22Rv1 (cell line): ENCODE results near the gene PPIL4.

Source experiments
- H3K27ac ChIP-seq: fragments of 450-650 bp; 2 replicates; pipeline ENCODE4 v1.5.1; 2017
- ZFX ChIP-seq: fragments of 450-650 bp; IDR thresholded peaks from 2 replicates; pipeline ENCODE4 v1.6.1; 2017; ENCODE audit warnings: antibody characterized with exemption, borderline replicate concordance
- TF ChIP-seq, protein P1 (sequence below): fragments of 450-650 bp; IDR thresholded peaks from 2 replicates; pipeline ENCODE4 v1.5.1; 2017; ENCODE audit warnings: mild to moderate bottlenecking

PPIL4 gene, protein sequence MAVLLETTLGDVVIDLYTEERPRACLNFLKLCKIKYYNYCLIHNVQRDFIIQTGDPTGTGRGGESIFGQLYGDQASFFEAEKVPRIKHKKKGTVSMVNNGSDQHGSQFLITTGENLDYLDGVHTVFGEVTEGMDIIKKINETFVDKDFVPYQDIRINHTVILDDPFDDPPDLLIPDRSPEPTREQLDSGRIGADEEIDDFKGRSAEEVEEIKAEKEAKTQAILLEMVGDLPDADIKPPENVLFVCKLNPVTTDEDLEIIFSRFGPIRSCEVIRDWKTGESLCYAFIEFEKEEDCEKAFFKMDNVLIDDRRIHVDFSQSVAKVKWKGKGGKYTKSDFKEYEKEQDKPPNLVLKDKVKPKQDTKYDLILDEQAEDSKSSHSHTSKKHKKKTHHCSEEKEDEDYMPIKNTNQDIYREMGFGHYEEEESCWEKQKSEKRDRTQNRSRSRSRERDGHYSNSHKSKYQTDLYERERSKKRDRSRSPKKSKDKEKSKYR

DNA sequence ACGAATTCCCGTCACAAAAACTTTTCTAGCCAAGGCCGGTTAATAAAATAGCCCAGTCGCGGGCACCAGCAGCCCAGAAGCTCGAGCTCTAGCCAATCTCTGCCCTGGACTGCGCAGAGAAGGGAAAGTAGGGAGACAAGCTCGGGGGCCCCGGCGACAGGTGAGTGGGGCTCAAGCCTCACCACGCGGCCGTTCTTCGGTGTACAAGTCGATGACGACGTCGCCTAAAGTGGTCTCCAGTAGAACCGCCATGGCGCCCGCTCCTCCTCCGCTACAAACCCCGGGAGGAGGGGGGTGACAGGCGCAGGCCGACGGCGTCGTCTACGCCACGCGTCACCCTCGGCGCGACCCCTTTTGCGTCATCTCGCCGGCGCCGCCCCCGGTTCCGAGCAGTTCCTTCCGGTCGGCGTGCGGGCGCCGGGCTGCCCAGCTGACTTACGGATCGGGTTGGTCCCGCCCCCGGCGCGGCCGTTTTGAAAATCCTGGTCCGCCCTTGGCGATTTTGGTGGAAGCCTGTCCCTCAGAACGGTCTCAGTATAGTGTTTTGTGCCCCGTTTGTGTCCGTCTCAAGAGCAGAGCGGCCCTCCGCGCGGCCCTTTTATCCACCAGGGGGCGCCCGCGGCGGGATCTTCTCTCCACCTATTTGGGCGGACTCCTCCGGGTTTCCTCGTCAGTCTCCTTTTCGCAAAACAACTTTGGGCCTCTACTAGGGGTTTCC is at the start of gene PPIL4:
Gene PPIL4, minus strand, starts transcription at position 290 of the 718 bp plus-strand sequence. Its CDS starts 38 bp downstream, at position 252.
- H3K27ac ChIP-seq = peak within 1 kb of the TSS; percentile 97
- TF ChIP-seq, protein P1, sequence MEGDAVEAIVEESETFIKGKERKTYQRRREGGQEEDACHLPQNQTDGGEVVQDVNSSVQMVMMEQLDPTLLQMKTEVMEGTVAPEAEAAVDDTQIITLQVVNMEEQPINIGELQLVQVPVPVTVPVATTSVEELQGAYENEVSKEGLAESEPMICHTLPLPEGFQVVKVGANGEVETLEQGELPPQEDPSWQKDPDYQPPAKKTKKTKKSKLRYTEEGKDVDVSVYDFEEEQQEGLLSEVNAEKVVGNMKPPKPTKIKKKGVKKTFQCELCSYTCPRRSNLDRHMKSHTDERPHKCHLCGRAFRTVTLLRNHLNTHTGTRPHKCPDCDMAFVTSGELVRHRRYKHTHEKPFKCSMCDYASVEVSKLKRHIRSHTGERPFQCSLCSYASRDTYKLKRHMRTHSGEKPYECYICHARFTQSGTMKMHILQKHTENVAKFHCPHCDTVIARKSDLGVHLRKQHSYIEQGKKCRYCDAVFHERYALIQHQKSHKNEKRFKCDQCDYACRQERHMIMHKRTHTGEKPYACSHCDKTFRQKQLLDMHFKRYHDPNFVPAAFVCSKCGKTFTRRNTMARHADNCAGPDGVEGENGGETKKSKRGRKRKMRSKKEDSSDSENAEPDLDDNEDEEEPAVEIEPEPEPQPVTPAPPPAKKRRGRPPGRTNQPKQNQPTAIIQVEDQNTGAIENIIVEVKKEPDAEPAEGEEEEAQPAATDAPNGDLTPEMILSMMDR = peak; percentile 90
- no peak for TF ChIP-seq ZFX

DNA sequence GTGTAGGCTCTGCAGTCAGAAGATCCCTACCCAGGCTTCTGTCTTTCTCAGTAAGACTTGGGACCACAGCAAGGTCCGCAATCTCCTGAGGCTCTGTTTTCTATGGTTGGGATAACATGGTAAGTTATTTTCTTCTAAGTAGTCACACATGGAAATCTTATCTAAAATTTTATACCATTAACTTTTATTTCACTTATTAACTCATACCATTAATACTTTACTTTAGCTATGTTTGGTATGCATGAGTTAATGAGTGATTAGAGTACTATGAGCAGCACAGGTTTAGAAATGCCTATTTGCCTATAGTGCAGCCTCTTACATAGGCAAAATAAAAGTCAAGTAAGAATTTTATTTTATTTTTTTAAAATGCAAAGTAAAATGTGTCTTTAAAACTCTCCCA is 47.6 kb upstream of the PPIL4 start:
- H3K27ac ChIP-seq = no peak overlapping the region
- TF ChIP-seq, protein P1 = no peak
- no peak for TF ChIP-seq ZFX

DNA sequence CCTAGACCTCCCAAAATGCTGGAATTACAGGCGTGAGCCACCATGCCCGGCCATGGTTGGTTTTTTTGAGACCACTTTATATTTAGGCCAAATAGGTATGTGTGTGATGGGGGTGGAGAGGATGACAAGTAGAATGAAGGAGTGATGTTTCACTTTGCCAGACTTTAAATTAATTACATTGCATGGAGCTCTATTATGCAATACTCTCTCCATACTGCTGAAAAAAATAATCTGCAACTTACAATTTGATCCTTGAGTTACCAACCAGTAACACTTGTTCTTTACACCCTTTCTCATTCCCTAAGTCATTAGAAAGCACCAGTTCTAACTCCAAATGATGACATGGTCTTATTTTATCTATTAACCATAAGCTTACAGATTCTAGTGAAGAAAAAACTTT is 47.1 kb upstream of the PPIL4 start:
- TF ChIP-seq, protein P1 = no peak
- TF ChIP-seq ZFX = no peak
- no peak overlapping the region for H3K27ac ChIP-seq

DNA sequence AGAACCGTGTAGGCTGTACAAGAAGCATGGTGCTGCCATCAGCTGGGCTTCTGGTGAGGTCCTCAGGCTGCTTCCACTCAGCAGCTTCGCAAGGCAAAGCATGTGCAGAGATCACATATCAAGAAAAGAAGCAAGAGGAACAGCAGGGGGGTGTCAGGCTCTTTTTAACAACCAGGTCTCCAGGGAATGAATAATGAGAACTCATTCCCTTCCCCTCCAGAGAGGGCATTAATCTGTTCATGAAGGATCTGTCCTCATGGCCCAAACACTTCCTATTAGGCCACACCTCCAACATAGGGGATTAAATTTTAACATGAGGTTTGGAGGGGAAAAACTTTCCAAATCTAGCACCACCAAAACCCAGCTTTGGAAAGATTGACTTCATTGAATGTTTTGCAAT is 40.3 kb upstream of the PPIL4 start:
- TF ChIP-seq, protein P1 = no peak
- no peak for TF ChIP-seq ZFX
- H3K27ac ChIP-seq = no peak overlapping the region

DNA sequence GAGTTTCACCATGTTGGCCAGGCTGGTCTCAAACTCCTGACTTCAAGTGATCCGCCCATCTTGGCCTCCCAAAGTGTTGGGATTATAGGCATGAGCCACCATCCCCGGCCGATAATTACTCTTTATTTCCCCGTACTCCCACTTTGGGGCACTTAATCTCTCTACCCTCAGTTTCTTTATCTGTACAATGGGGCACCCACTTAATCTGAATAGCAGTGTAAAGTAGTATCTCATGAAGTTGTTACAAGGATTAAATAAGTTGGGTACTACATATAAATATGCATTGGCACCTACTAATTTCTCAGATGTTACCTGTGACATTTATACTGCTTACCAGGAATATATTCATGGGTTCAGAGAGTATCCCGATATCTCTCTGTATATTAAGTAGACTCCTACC is 35.5 kb upstream of the PPIL4 start:
- TF ChIP-seq, protein P1 = no peak
- no peak for TF ChIP-seq ZFX
- no peak overlapping the region for H3K27ac ChIP-seq

DNA sequence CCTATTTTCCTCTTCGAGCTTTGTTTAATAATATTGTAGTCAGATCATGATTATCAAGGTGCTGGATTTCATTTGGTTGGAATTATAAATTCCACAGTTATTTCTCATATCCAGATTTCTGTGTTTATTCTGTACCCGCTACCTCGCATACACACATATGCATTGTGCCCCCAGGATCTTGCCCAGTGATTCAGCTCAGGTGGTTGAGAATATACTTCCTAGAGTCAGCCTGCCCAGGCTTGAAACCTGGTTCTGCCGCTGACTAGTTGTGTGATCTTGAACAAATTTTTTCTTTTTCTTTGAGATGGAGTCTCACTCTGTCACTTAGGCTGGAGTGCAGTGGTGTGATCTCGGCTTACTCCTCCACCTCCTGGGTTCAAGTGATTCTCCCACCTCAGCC is 35.0 kb upstream of the PPIL4 start:
- H3K27ac ChIP-seq = no peak overlapping the region
- TF ChIP-seq, protein P1 = no peak
- no peak for TF ChIP-seq ZFX

DNA sequence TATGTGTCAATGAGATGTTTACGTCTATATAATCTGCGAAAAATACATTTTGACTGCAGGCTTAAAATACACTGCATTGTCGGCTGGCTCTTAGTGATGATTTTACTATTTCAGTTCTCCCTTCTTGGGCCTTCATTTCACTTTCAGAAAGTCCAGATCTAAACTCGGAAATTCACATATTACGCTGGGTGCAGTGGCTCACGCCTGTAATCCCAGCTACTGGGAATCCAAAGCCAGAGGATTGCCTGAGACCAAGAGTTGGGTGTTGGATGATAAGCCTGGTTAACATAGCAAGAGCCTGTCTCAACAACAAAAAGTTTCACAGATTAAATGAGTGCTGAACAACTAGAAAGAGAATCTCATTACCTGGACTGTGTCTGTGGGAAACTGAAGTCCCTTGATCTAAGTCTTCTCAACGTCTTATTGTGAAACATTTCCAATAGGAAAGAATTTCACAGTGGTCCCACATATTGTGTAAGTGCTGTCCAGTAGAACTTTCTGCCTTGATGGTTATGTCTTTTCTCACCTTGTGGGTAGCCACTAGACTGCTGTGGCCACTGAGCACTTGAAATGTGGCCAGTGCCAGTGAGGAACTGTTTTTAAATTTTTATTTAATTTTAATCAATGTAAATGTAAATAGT is 22.2 kb upstream of the PPIL4 start:
- H3K27ac ChIP-seq = no peak overlapping the region
- no peak for TF ChIP-seq ZFX
- TF ChIP-seq, protein P1 = no peak
